Measurements from ENCODE around the gene TMEM245. TPM values are rescaled to one million over a fixed set of nuclear protein-coding genes. Genes with fewer than 3 reads are reported as not detected.
A peak's percentile ranks its signal among the peaks of the same experiment; 100 is the strongest.

The TMEM245 gene
- polyA plus RNA-seq, 3 donors, result 6.9 to 11.3 (median 9.7) TPM

DNA sequence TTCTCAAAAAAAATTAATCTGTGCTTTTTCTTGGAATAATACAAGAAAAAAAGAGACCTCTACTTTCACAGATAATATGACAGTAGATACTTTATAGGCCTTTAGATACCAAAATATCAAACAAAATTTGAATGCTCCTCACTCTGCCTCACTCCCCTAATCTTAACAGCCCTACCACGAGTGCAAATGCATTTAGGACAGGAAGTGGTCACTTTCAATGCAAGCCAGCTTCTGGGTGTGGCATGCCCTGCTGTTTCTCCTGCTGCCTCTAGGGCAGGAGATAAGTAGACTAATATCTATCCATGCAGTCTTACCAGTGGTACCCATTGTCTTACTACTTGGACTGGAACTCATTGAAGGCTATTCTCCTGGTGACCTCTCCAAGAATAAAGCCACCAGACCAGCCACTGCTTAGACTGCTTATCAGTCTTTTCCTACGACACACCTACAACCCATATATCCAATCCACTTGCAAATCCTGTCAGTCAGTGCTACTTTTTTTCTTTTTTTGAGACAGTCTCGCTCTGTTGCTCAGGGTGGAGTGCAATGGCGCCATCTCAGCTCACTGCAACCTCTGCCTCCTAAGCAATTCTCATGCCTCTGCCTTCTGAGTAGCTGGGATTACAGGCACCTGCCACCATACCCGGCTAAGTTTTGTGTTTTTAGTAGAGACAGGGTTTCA, 24.3 kb upstream of the TMEM245 start:
- Mint-ChIP-seq H3K4me1 (peaks cover 4% of the 10 kb centered on the region), H3K9me3 (no peaks in the 10 kb centered on the region), H3K27ac (no peak overlapping the region), H3K36me3 (no peaks in the 10 kb centered on the region), H3K4me3 (no peak overlapping the region), H3K27me3 (ENCODE audit: low read depth in 3 of 3) (peaks cover 6 to 14% (median 13%) of the 10 kb centered on the region in 3 donors)
- no peak overlapping the region for H2AFZ ChIP-seq (ENCODE audit: insufficient read depth, low read depth, low read length, poor library complexity, severe bottlenecking)
- H3K4me1 ChIP-seq (ENCODE audit: control insufficient read depth in 1 of 2, insufficient read depth in 2 of 2, low read length in 2 of 2), result peaks cover 0 to 4% of the 10 kb centered on the region in 2 donors
- no peaks in the 10 kb centered on the region for H3K79me2 ChIP-seq (ENCODE audit: insufficient read depth, low read length)
- H3K4me2 ChIP-seq (replicated peaks; ENCODE audit: extremely low read depth, low read length, poor library complexity, severe bottlenecking), result no peak overlapping the region
- peak; percentile 5 to 25 (median 18) for DNase-seq
- TF ChIP-seq, protein P1, sequence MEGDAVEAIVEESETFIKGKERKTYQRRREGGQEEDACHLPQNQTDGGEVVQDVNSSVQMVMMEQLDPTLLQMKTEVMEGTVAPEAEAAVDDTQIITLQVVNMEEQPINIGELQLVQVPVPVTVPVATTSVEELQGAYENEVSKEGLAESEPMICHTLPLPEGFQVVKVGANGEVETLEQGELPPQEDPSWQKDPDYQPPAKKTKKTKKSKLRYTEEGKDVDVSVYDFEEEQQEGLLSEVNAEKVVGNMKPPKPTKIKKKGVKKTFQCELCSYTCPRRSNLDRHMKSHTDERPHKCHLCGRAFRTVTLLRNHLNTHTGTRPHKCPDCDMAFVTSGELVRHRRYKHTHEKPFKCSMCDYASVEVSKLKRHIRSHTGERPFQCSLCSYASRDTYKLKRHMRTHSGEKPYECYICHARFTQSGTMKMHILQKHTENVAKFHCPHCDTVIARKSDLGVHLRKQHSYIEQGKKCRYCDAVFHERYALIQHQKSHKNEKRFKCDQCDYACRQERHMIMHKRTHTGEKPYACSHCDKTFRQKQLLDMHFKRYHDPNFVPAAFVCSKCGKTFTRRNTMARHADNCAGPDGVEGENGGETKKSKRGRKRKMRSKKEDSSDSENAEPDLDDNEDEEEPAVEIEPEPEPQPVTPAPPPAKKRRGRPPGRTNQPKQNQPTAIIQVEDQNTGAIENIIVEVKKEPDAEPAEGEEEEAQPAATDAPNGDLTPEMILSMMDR (IDR thresholded peaks at IDR 0.05), result peak; percentile 32
- no peak overlapping the region for H3K9ac ChIP-seq (ENCODE audit: insufficient read depth, low read length, poor library complexity, severe bottlenecking)
- no peaks in the 10 kb centered on the region for H3K9me3 ChIP-seq (replicated peaks in 1 of 2; ENCODE audit: control insufficient read depth in 1 of 2, insufficient read depth in 1 of 2, low read length in 2 of 2)
- H4K20me1 ChIP-seq (ENCODE audit: insufficient read depth, low read length), result no peaks in the 10 kb centered on the region
- H3K27ac ChIP-seq (ENCODE audit: low read depth in 1 of 2, low read length in 2 of 2), result no peak overlapping the region
- H3K36me3 ChIP-seq (replicated peaks in 1 of 2; ENCODE audit: control insufficient read depth in 1 of 2, insufficient read depth in 2 of 2, low read length in 2 of 2), result no peaks in the 10 kb centered on the region
- 50% methylated on average over 2 of the region's 5 CpGs for WGBS (ENCODE audit: insufficient coverage)
- no peak overlapping the region for H3K4me3 ChIP-seq (replicated peaks in 1 of 3; ENCODE audit: low read depth in 2 of 3, low read length in 3 of 3)
- intact Hi-C loops (cut with micrococcal nuclease), result no loop called here
- peaks cover 0 to 6% of the 10 kb centered on the region in 2 donors for H3K27me3 ChIP-seq (ENCODE audit: control insufficient read depth in 2 of 2, insufficient read depth in 2 of 2, low read length in 2 of 2)

DNA sequence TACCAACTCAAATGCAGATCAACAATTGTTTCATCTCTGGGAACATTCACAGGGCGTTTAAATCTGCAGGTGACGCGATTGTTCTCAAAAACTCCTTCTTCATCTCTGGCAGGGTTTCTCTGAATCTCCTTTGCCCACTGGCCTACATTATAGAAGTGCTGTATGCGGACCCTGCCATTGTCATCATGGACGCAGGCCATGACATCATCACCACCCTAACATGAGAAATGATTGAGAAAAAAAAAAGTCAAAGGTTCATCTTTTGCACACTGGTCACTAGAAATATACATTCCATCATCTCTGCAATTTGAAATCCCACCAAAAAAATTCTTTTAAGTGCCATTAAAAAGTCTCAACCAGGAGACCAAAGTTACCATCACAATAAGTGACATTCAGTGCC, 21.6 kb upstream of the TMEM245 start:
- TF ChIP-seq, protein P1 (IDR thresholded peaks at IDR 0.05), result no peak
- peaks cover 0 to 6% of the 10 kb centered on the region in 2 donors for H3K27me3 ChIP-seq (ENCODE audit: control insufficient read depth in 2 of 2, insufficient read depth in 2 of 2, low read length in 2 of 2)
- peaks cover 6 to 18% (median 13%) of the 10 kb centered on the region in 3 donors for H3K27me3 Mint-ChIP-seq (ENCODE audit: low read depth in 3 of 3)
- no peak for DNase-seq
- H3K36me3 ChIP-seq (replicated peaks in 1 of 2; ENCODE audit: control insufficient read depth in 1 of 2, insufficient read depth in 2 of 2, low read length in 2 of 2), result no peaks in the 10 kb centered on the region
- intact Hi-C loops (cut with micrococcal nuclease), result no loop called here
- no peak overlapping the region for H2AFZ ChIP-seq (ENCODE audit: insufficient read depth, low read depth, low read length, poor library complexity, severe bottlenecking)
- WGBS (ENCODE audit: insufficient coverage), result 95% methylated on average over 3 of the region's 5 CpGs
- H3K4me3 Mint-ChIP-seq, result no peak overlapping the region
- no peak overlapping the region for H3K9ac ChIP-seq (ENCODE audit: insufficient read depth, low read length, poor library complexity, severe bottlenecking)
- H3K4me2 ChIP-seq (replicated peaks; ENCODE audit: extremely low read depth, low read length, poor library complexity, severe bottlenecking), result no peak overlapping the region
- H3K4me1 ChIP-seq (ENCODE audit: control insufficient read depth in 1 of 2, insufficient read depth in 2 of 2, low read length in 2 of 2), result peaks cover 0 to 4% of the 10 kb centered on the region in 2 donors
- H3K36me3 Mint-ChIP-seq, result no peaks in the 10 kb centered on the region
- peaks cover 4% of the 10 kb centered on the region for H3K4me1 Mint-ChIP-seq
- no peaks in the 10 kb centered on the region for H3K79me2 ChIP-seq (ENCODE audit: insufficient read depth, low read length)
- H4K20me1 ChIP-seq (ENCODE audit: insufficient read depth, low read length), result no peaks in the 10 kb centered on the region
- H3K27ac Mint-ChIP-seq, result no peak overlapping the region
- no peaks in the 10 kb centered on the region for H3K9me3 Mint-ChIP-seq
- no peaks in the 10 kb centered on the region for H3K9me3 ChIP-seq (replicated peaks in 1 of 2; ENCODE audit: control insufficient read depth in 1 of 2, insufficient read depth in 1 of 2, low read length in 2 of 2)
- H3K27ac ChIP-seq (ENCODE audit: low read depth in 1 of 2, low read length in 2 of 2), result no peak overlapping the region
- H3K4me3 ChIP-seq (replicated peaks in 1 of 3; ENCODE audit: low read depth in 2 of 3, low read length in 3 of 3), result no peak overlapping the region

All from CD14-positive monocyte (primary cell).